Cardiac muscle cell (in vitro differentiated cells and primary cell): Measurements from ENCODE around the gene PIK3R5. TPM values are rescaled to one million over a fixed set of nuclear protein-coding genes. Genes with fewer than 3 reads are reported as not detected.

Experiments used
- DNase-seq, 2 donors: peaks; one replicate each; pipeline versions ENCODE4 v3.0.0 to v3.0.0-alpha.2; 2010 to 2017; ENCODE audit warnings: low read depth in 1 of 2, low spot score in 1 of 2
- H3K27ac ChIP-seq: fragments of 200-600 bp; sonication (generic); 2 replicates; pipeline ENCODE4 v1.5.1; 2016
- H3K27me3 ChIP-seq: fragments of 200-600 bp; sonication (generic); 2 replicates; pipeline ENCODE4 v1.6.0; 2016; ENCODE audit warnings: control low read depth
- H3K36me3 ChIP-seq: fragments of 200-600 bp; sonication (generic); 2 replicates; pipeline ENCODE4 v1.5.1; 2016; ENCODE audit warnings: control low read depth
- H3K4me1 ChIP-seq: fragments of 200-600 bp; sonication (generic); 2 replicates; pipeline ENCODE4 v1.8.1; 2017; ENCODE audit warnings: low read depth, mild to moderate bottlenecking, mixed run types
- H3K4me3 ChIP-seq: fragments of 200-600 bp; sonication (generic); 2 replicates; pipeline ENCODE4 v1.5.1; 2016; ENCODE audit warnings: mild to moderate bottlenecking
- H3K9me3 ChIP-seq: fragments of 200-600 bp; sonication (generic); 2 replicates; pipeline ENCODE4 v1.5.1; 2017; ENCODE audit warnings: low read depth, mild to moderate bottlenecking, control low read depth
- CTCF ChIP-seq: IDR thresholded peaks from 2 replicates; pipeline ENCODE4 v1.5.1; 2012; ENCODE audit warnings: low read depth, mild to moderate bottlenecking, low read length
- polyA plus RNA-seq: library from polyadenylated mRNA; unstranded; fragments of >200 nt; fragmentation: Nextera tagmentation; extraction: Ambion mirVana; gene quantifications from 2 replicates; pipeline ENCODE4 v1.2.1, GENCODE V29; 2016
- total RNA-seq: library from RNA; depleted of rRNA; stranded (reverse); fragments of >200 nt; gene quantifications from 2 replicates; pipeline ENCODE4 v1.2.3, GENCODE V29; 2016

Gene PIK3R5
- total and polyA plus RNA-seq, 2 experiments from 2014 or later: 0.09 to 0.38 TPM

GRCh38 chr17:8880466-8880865 is 85.0 kb downstream of the PIK3R5 start:
- no peaks in the 10 kb centered on the region for H3K36me3 ChIP-seq
- H3K27me3 ChIP-seq: no peaks in the 10 kb centered on the region
- no peak for DNase-seq
- no peak for TF ChIP-seq CTCF
- no peak overlapping the region for H3K27ac ChIP-seq
- no peaks in the 10 kb centered on the region for H3K9me3 ChIP-seq
- no peak overlapping the region for H3K4me3 ChIP-seq
- no peaks in the 10 kb centered on the region for H3K4me1 ChIP-seq

GRCh38 chr17:8879410-8879809 is 86.1 kb downstream of the PIK3R5 start:
- H3K27ac ChIP-seq: no peak overlapping the region
- no peak for TF ChIP-seq CTCF

GRCh38 chr17:8877984-8878383 is 87.5 kb downstream of the PIK3R5 start:
- no peak for DNase-seq
- Histone ChIP-seq H3K27me3 (no peaks in the 10 kb centered on the region), H3K36me3 (no peaks in the 10 kb centered on the region), H3K27ac (no peak overlapping the region), H3K4me3 (no peak overlapping the region), H3K9me3 (no peaks in the 10 kb centered on the region), H3K4me1 (peaks cover 4% of the 10 kb centered on the region)
- no peak for TF ChIP-seq CTCF

More at GRCh38 chr17:8879410-8879809, 86.1 kb downstream of the PIK3R5 start:
- Histone ChIP-seq H3K27me3 (no peaks in the 10 kb centered on the region), H3K9me3 (no peaks in the 10 kb centered on the region), H3K4me3 (no peak overlapping the region), H3K4me1 (peaks cover 4% of the 10 kb centered on the region), H3K36me3 (no peaks in the 10 kb centered on the region)
- no peak for DNase-seq

- H3K36me3 ChIP-seq: no peaks in the 10 kb centered on the region
- no peak for TF ChIP-seq CTCF
- H3K4me3 ChIP-seq: no peak overlapping the region
- no peak overlapping the region for H3K27ac ChIP-seq
- peak in 1 of 2 donors; percentile 7 for DNase-seq
- no peaks in the 10 kb centered on the region for H3K27me3 ChIP-seq
- no peaks in the 10 kb centered on the region for H3K9me3 ChIP-seq
- peaks cover 4% of the 10 kb centered on the region for H3K4me1 ChIP-seq
Measured at GRCh38 chr17:8875957-8876356, 89.5 kb downstream of the PIK3R5 start.

GRCh38 chr17:8875436-8875835 is 90.1 kb downstream of the PIK3R5 start:
- no peaks in the 10 kb centered on the region for H3K27me3 ChIP-seq
- no peak overlapping the region for H3K27ac ChIP-seq
- H3K4me3 ChIP-seq: no peak overlapping the region
- H3K36me3 ChIP-seq: no peaks in the 10 kb centered on the region
- H3K4me1 ChIP-seq: peaks cover 4% of the 10 kb centered on the region
- no peak for TF ChIP-seq CTCF
- DNase-seq: no peak
- no peaks in the 10 kb centered on the region for H3K9me3 ChIP-seq
